Measurements from ENCODE around the gene FAT1. TPM values are rescaled to one million over a fixed set of nuclear protein-coding genes. Genes with fewer than 3 reads are reported as not detected.

The FAT1 gene
- total RNA-seq, 2 donors from 2014 or later, result 66.0 to 67.8 TPM

DNA sequence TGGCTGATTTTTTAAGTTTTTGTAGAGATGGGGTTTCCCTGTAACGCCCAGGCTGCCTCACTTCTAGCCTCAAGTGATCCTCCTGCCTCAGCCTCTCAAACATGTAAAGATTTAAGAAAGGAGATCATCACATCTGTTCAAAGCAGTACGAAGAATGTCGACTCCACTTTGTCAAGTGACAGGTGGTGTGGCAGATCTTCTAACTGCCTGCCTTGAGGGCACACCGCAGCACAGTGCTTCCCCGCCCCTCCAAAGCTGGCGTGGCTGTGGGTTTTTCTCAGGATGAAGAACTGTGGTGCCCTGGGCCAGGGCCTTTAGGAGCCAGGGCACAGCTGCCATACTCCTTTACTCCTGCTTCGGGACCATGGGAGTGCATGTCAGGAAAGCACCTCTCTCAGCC lies 125.0 kb downstream of the FAT1 start:
- DNase-seq (no peak), ATAC-seq (no peak)
- intact Hi-C loops (cut with DNase I), result no loop called here

DNA sequence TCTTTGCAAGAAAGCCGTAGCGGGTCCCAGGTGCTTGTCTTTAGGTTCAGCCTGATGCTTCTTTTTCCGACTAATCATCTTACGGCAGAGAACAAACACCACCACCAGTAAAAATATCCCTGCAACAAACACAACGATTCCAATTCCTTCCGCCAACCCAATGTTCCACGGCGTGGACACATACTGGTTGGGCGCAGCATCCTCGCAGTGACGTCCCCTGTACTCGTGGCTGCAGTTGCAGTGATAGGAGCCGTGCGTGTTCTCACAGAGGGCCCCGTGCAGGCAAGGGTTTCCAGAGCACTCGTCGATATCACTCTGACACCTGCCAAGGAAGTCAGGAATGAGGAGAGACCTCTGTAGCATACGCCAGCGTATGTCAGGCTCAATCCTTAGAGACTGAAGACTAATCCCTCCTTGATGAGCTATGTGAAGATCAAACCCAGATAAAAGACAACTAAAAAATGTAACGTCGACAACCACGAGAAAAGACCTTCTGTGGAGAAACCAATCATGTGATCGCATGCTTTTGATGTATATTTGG lies 126.7 kb downstream of the FAT1 start:
- DNase-seq (no peak), ATAC-seq (peak; percentile 43 to 74)
- intact Hi-C loops (cut with DNase I), result no loop called here

DNA sequence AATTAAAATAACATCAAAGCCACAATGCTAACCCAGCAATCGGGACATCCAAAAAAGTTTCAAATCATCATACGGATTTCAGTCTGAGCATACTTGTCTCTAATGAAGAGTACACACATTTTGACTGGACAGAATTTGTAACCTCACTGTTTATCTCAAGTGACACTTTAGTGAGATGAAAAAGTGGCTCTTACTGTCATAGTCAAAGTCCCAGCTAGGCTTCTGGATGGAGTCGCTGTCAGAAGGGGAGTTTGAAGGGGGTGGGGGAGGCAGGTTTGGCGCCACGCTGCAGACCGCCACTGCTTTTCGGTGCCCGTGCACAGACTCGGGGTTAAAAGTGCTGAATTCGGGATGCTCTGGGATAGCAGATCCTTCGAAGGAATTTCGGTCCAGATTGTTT lies 127.3 kb downstream of the FAT1 start:
- ATAC-seq (peak; percentile 30 to 77), DNase-seq (no peak)

GRCh38 chr4:186593587-186593973 lies 130.1 kb downstream of the FAT1 start:
- ATAC-seq (no peak), DNase-seq (no peak)
- intact Hi-C loops (cut with DNase I), result no loop called here

More for the DNA sequence above, 127.3 kb downstream of the FAT1 start:
- intact Hi-C loops (cut with DNase I), result no loop called here

DNA sequence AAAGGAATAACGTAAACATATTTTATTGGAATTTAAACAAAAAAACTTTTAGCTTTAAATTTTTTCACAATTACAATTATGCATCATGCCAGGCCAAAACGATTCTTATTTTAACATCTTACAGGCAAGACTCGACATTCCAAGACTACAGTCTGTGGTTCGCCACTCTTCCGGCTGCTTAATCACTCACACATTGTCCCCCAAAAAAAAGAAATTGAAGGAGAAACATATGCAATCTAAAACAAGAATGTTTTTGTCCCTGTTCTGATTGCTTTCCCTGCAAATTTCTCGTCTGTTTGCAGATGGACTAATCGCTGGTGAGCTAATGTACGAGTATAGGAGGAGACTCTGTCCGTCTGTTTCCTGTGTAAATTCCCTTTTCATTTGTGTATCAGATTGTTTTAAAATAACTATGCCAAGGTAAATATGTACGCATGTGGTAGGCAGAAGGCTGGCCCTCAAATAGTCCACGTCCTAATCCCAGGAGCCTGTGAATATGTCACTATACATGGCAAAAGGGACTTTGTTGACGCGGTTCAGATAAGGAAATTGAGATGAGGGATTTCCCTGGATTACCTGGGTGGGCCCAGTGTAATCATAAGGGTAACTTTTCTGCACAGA lies 130.6 kb downstream of the FAT1 start:
- ATAC-seq (no peak), DNase-seq (no peak)
- intact Hi-C loops (cut with DNase I), result no loop called here

- ATAC-seq (no peak), DNase-seq (no peak)
- intact Hi-C loops (cut with DNase I), result no loop called here
These were observed 131.2 kb downstream of the FAT1 start for GRCh38 chr4:186592445-186592844.

- intact Hi-C loops (cut with DNase I), result no loop called here
- ATAC-seq, result no peak
- DNase-seq, result no peak
These were observed 132.0 kb downstream of the FAT1 start for GRCh38 chr4:186591651-186592050.

GRCh38 chr4:186588503-186588902 lies 135.2 kb downstream of the FAT1 start:
- intact Hi-C loops (cut with DNase I), result loop anchor here (2.0 to 10.0 kb wide), 4 partner anchors 114 to 434 kb away; no protein-coding TSS in a partner anchor
- ATAC-seq (no peak), DNase-seq (no peak)

DNA sequence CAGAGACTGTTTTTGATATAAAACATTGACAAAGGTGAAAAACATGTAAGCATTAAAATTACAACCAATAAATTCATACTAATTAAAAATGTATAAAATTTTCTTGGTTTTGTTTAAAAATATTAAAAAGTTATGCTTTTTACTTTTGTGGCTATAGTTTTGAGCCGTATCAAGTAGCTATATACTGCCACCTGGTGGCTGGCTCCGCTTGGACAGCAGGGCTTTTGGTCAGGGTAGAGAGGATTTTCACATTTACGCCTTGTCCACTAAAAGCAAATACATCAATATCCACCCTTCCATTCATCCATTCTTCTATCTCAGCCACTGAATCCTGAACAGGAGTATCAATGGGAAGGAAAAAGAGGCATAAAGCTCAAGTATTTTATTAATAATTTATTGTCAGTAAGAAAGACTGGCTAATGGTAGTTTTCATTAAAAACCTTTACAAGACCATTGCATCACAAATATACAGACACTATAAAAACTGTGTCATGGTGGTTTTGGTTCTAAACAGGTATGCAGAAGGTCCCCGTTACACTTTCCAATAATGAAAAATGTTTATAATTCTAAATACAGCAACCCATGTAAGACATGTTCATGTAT lies 136.1 kb downstream of the FAT1 start:
- ATAC-seq (peak; percentile 53 to 62), DNase-seq (peak; percentile 81)
- intact Hi-C loops (cut with DNase I), result loop anchor here (2.0 to 10.0 kb wide), 4 partner anchors 113 to 433 kb away; no protein-coding TSS in a partner anchor

DNA sequence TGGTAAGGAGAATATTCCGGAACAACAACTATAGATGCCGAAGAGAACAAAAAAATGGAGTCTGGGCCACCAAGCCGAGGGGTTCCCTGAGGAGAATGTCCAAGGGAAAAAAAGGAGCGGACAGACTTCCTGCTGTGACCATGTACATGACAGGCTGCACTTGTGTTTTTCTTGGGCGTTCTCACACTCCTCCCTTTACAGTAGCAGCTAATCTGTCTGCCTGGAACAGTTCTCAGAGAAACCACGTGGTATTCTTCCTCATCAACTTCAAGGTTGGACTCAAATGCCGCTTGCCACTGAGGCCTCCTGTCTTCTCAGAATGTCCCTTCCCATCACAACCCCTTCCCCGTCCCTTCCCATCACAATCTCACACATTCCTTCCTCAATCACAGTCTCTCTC lies 137.5 kb downstream of the FAT1 start:
- intact Hi-C loops (cut with DNase I), result loop anchor here (10.0 kb wide), 3 partner anchors 111 to 431 kb away; no protein-coding TSS in a partner anchor
- DNase-seq (no peak), ATAC-seq (peak in 1 of 2 donors; percentile 73)

DNA sequence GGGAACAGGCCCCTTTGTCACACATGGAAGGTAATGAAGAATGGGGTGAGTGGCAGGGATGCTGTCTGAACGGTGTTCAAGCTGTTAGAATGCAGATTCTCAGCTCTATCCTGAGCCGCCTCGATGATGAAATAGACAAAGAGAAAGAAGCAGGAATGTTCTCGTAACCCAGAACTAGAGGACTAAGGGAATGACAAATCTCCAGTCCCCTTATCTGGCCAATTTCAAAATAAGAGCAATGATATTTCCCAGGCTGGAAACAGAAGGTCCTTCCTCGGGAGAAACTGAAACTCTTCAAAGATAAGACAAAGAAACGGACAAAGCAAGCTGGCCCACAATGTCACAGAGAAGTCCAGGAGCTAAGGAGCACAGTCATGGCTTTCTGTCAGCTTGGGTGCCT lies 138.7 kb downstream of the FAT1 start:
- intact Hi-C loops (cut with DNase I), result loop anchor here (5.0 to 10.0 kb wide), 4 partner anchors 110 to 430 kb away; no protein-coding TSS in a partner anchor
- DNase-seq (no peak), ATAC-seq (peak in 1 of 2 donors; percentile 30)

DNA sequence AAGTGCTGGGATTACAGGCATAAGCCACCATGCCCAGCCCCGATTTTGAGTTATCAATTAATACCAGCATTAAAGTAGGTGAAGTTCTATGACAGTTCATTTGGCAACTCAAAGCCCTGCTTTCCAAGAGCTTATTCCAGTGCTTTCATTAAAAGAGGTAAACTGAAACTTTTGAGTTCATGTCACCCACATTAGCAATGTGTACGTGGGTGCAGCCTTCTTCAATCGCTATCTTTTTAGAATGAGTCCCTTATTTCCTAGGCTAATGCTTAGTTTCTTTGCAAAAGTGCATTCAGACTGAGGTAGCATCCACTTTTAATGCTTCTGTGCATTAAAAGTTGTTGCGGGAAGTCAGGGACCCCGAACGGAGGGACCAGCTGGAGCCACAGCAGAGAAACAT lies 142.2 kb downstream of the FAT1 start:
- intact Hi-C loops (cut with DNase I), result loop anchor here (5.0 to 10.0 kb wide), 4 partner anchors 107 to 427 kb away; no protein-coding TSS in a partner anchor
- no peak for ATAC-seq
- no peak for DNase-seq

DNA sequence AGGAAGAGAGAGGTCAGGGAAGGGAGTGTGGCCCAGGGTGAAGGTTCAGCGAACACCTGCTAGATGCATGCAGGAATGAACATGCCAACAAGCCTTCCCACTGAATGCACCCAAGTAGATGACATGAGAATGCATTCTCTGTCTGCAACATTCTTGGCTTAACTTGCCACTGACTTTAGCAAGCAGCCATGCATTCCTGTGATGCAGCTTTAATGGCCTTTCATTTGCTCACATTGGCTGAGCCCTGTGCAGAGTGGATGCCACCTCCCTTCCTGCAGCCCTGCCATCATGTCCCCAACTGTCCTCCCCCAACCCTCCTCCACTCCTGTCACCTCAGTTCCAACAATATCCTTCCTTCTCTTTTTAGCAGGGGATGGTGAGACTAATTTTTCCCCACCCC lies 143.0 kb downstream of the FAT1 start:
- DNase-seq (no peak), ATAC-seq (no peak)
- intact Hi-C loops (cut with DNase I), result loop anchor here (5.0 to 10.0 kb wide), 4 partner anchors 106 to 426 kb away; no protein-coding TSS in a partner anchor

- ATAC-seq (peak in 1 of 2 donors; percentile 74), DNase-seq (no peak)
- intact Hi-C loops (cut with DNase I), result no loop called here
These were observed 153.3 kb downstream of the FAT1 start for GRCh38 chr4:186570193-186570996.

DNA sequence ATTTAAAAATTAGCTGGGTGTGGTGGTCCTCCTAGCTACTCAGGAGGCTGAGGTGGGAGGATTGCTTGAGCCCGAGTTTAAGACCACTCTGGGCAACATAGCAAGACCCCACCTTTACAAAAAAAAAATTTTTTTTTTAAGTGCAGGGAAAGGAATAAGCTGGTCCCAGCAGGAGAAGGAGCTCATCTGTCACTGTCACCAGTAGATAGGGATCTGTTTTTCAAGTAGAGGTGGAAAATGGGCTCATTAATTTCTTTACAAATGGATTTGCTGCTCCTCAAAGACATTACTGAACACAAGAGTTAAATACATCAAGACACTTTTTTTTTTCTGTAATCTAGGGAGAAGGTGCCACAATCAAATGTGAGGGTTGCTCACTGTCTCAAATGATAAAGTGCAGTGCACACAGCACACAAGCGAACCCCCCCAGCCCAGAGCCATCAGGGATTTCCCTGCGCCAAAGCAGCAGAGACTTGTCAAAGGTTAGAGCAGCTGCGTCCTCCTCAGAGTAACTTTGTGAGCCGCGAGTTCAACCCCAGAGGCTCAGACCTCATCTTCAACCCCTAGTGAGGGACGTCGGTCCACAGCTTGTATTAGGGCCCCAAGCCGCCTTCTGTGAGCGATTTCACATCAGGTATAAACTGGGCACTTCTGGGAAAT lies 154.0 kb downstream of the FAT1 start:
- ATAC-seq (no peak), DNase-seq (no peak)
- intact Hi-C loops (cut with DNase I), result no loop called here

DNA sequence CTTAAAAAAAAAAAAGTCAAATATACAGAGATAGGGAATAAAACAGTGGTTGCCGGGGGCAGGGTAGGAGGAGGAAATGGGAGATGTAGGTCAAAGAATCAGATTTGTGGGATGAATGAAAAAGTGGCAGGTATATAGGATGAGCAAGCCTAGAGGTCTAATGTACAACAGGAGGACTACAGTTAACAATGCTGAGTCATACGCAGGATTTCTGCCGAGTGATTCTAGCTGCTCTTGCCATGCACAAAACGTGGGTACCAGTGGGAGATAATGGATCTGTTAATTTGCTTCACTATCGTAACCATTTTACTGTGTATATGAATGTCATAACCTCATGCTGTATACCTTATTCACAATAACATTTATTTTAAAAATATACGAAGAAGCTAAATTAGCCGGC lies 157.6 kb downstream of the FAT1 start:
- no peak for DNase-seq
- intact Hi-C loops (cut with DNase I), result no loop called here
- ATAC-seq, result no peak

- ATAC-seq (no peak), DNase-seq (no peak)
- intact Hi-C loops (cut with DNase I), result no loop called here
These were observed 159.9 kb downstream of the FAT1 start for GRCh38 chr4:186563761-186564160.

- DNase-seq (no peak), ATAC-seq (no peak)
- intact Hi-C loops (cut with DNase I), result no loop called here
These were observed 161.9 kb downstream of the FAT1 start for GRCh38 chr4:186561748-186562147.

DNA sequence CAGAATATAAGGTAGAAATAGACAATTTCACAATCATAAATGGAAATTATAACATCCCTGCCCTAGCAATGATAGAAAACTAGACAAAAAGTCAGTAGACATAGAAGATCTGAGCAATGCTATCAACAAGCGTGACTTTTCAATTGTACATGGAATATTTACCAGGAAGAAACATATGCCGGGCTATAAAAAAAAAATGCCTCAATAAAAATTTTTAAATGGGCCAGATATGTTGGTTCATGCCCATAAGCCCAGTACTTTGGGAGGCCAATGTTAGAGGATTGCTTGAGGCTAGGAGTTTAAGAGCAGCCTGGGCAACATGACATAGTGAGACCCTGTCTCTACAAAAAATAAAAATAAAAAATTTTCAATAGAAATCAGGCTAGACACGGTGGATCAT lies 163.0 kb downstream of the FAT1 start:
- DNase-seq, result no peak
- no peak for ATAC-seq
- intact Hi-C loops (cut with DNase I), result no loop called here

Measured in left cardiac atrium (tissue), 4 donors.